GM12891 (cell line): Measurements from ENCODE around the gene ZNF567.

ENCODE experiments used
- PAX5 ChIP-seq: IDR thresholded peaks from 2 replicates; pipeline ENCODE4 v1.6.1; 2011; ENCODE audit warnings: low read length, moderate library complexity, mild to moderate bottlenecking; ENCODE audit not compliant: insufficient read depth, severe bottlenecking
- POLR2A ChIP-seq: IDR thresholded peaks from 2 replicates; pipeline ENCODE4 v1.6.1; 2011; ENCODE audit warnings: low read depth, low read length, control low read depth
- POLR2AphosphoS5 ChIP-seq: IDR thresholded peaks from 2 replicates; pipeline ENCODE4 v1.6.1; 2011; ENCODE audit warnings: low read depth, low read length, control low read depth
- POU2F2 ChIP-seq: IDR thresholded peaks from 2 replicates; pipeline ENCODE4 v1.6.1; 2011; ENCODE audit warnings: low read depth, mild to moderate bottlenecking, control low read depth, low read length, moderate library complexity
- SPI1 ChIP-seq: IDR thresholded peaks from 2 replicates; pipeline ENCODE4 v1.6.1; 2011; ENCODE audit warnings: low read depth, low read length, control low read depth
- TAF1 ChIP-seq: IDR thresholded peaks from 2 replicates; pipeline ENCODE4 v1.6.1; 2011; ENCODE audit warnings: low read depth, low read length, control low read depth

- TF ChIP-seq POLR2AphosphoS5 (no peak), POU2F2 (no peak), SPI1 (no peak), POLR2A (no peak), PAX5 (no peak), TAF1 (no peak)
Measured at GRCh38 chr19:36668646-36669045, 18.8 kb upstream of the ZNF567 start.
